Endothelial cell of umbilical vein (primary cell): Measurements from ENCODE around the gene PITPNM3. TPM values are rescaled to one million over a fixed set of nuclear protein-coding genes. Genes with fewer than 3 reads are reported as not detected.

Source experiments
- BruUV-seq: library from RNA; stranded (reverse); fragments of 400-500 nt; replicated peaks from 2 replicates; lab custom pipeline; 2021; lab: Mats Ljungman, UMichigan
- CTCF ChIA-PET: fragments of 300-600, 350-600 bp; sonication (Branson Sonifier 250); formaldehyde crosslinking; loops from one replicate; lab custom pipeline; 2021; ENCODE audit warnings: antibody characterized with exemption, inconsistent platforms; lab: Charles Lee
- POLR2A ChIA-PET: fragments of 300-600, 350-600 bp; sonication (Branson Sonifier 250); formaldehyde crosslinking; loops from one replicate; lab custom pipeline; 2021; ENCODE audit warnings: antibody characterized with exemption, inconsistent platforms; lab: Charles Lee
- DNase-seq: peaks from one replicate; pipeline ENCODE4 v3.0.0-alpha.2; 2011; ENCODE audit warnings: low read depth, low spot score
- FAIRE-seq: peaks from 2 replicates; lab custom pipeline; 2011; peaks lifted over from hg19 to GRCh38; lab: Jason Lieb, UNC
- H2AFZ ChIP-seq: 2 replicates; pipeline ENCODE4 v1.6.0; 2012; ENCODE audit warnings: low read depth, low read length, control low read depth, inconsistent platforms
- H3K27ac ChIP-seq: 2 replicates; pipeline ENCODE4 v1.5.1; 2011; ENCODE audit warnings: low read depth, mild to moderate bottlenecking, control low read depth, low read length, moderate library complexity; ENCODE audit not compliant: insufficient read depth
- H3K27me3 ChIP-seq, 2 experiments: 2 replicates each; pipeline versions ENCODE4 v1.6.0 to v1.6.1; 2011; ENCODE audit warnings: low read length in 2 of 2, mixed read lengths in 1 of 2; ENCODE audit not compliant: control insufficient read depth in 2 of 2, insufficient read depth in 2 of 2
- H3K36me3 ChIP-seq, 2 experiments: 2 replicates in 1 of 2; 3 replicates in 1 of 2; pipeline ENCODE4 v1.5.1; 2011; ENCODE audit warnings: low read length in 2 of 2, mild to moderate bottlenecking in 1 of 2, moderate library complexity in 1 of 2; ENCODE audit not compliant: control insufficient read depth in 2 of 2, insufficient read depth in 2 of 2; ENCODE audit errors: extremely low read depth in 1 of 2
- H3K4me1 ChIP-seq: 3 replicates; pipeline ENCODE4 v1.5.1; 2011; ENCODE audit warnings: mild to moderate bottlenecking, low read length; ENCODE audit not compliant: control insufficient read depth, insufficient read depth; ENCODE audit errors: extremely low read depth
- H3K4me2 ChIP-seq: 2 replicates; pipeline ENCODE4 v1.6.1; 2011; ENCODE audit warnings: low read length, control low read depth, mixed read lengths; ENCODE audit not compliant: insufficient read depth
- H3K4me3 ChIP-seq, 3 experiments: fragments of 200-600 bp in 1 of 3; sonication (generic), shearing (Covaris generic) in 1 of 3; replicated peaks in 1 of 3; 2 replicates each; pipeline ENCODE4 v1.5.1; 2011 to 2016; ENCODE audit warnings: control low read depth in 3 of 3, low read length in 3 of 3, mild to moderate bottlenecking in 2 of 3, inconsistent platforms in 1 of 3, low read depth in 1 of 3, moderate library complexity in 1 of 3; ENCODE audit not compliant: insufficient read depth in 1 of 3
- H3K79me2 ChIP-seq: 2 replicates; pipeline ENCODE4 v1.6.0; 2012; ENCODE audit warnings: low read length, inconsistent platforms; ENCODE audit not compliant: control insufficient read depth, insufficient read depth
- H3K9ac ChIP-seq: replicated peaks from 2 replicates; pipeline ENCODE3; 2011; ENCODE audit warnings: low read length, control low read depth; ENCODE audit not compliant: insufficient read depth; ENCODE audit errors: extremely low read depth
- H3K9me1 ChIP-seq: replicated peaks from 3 replicates; pipeline ENCODE4 v1.6.0; 2011; ENCODE audit warnings: mild to moderate bottlenecking, low read length; ENCODE audit not compliant: control insufficient read depth, insufficient read depth; ENCODE audit errors: extremely low read depth
- H3K9me3 ChIP-seq: replicated peaks from 2 replicates; pipeline ENCODE4 v1.5.1; 2012; ENCODE audit warnings: low read length, inconsistent platforms; ENCODE audit not compliant: control insufficient read depth, insufficient read depth
- H4K20me1 ChIP-seq: replicated peaks from 2 replicates; pipeline ENCODE3; 2011; ENCODE audit warnings: mild to moderate bottlenecking, low read length; ENCODE audit not compliant: control insufficient read depth, insufficient read depth; ENCODE audit errors: extremely low read depth
- CTCF ChIP-seq, 2 donors: IDR thresholded peaks; 1 replicate in 1 of 2; 2 replicates in 1 of 2; pipeline ENCODE4 v1.5.1; 2011; ENCODE audit warnings: low read length in 2 of 2, mild to moderate bottlenecking in 2 of 2, moderate library complexity in 2 of 2, control low read depth in 1 of 2, inconsistent platforms in 1 of 2, low read depth in 1 of 2; ENCODE audit not compliant: insufficient read depth in 1 of 2; ENCODE audit errors: extremely low read depth in 1 of 2
- EZH2 ChIP-seq: IDR thresholded peaks from 2 replicates; pipeline ENCODE4 v1.6.1; 2012; ENCODE audit warnings: borderline replicate concordance, low read depth, mild to moderate bottlenecking, moderate library complexity, low read length, inconsistent platforms; ENCODE audit not compliant: severe bottlenecking
- FOS ChIP-seq: IDR thresholded peaks from 2 replicates; pipeline ENCODE4 v1.6.1; 2011; ENCODE audit warnings: mild to moderate bottlenecking, low read length, moderate library complexity, borderline replicate concordance; ENCODE audit not compliant: insufficient read depth
- GATA2 ChIP-seq: IDR thresholded peaks from 2 replicates; pipeline ENCODE4 v1.7.0; 2011; ENCODE audit warnings: low read depth, mild to moderate bottlenecking, moderate library complexity, mixed read lengths, low read length; ENCODE audit not compliant: insufficient read length, insufficient read depth
- JUN ChIP-seq: IDR thresholded peaks from 2 replicates; pipeline ENCODE4 v1.6.1; 2011; ENCODE audit warnings: borderline replicate concordance, low read depth; ENCODE audit not compliant: insufficient read length, insufficient read depth
- MAX ChIP-seq: IDR thresholded peaks from 2 replicates; pipeline ENCODE4 v1.6.1; 2011; ENCODE audit not compliant: insufficient read depth, insufficient read length
- MYC ChIP-seq: IDR thresholded peaks from one replicate; pipeline ENCODE4 v1.6.1; 2011; ENCODE audit warnings: mild to moderate bottlenecking, low read depth, low read length
- POLR2A ChIP-seq: IDR thresholded peaks from 2 replicates; pipeline ENCODE4 v1.6.1; 2012; ENCODE audit warnings: low read depth, mild to moderate bottlenecking, control low read depth, low read length
- POLR2AphosphoS5 ChIP-seq: IDR thresholded peaks from 2 replicates; pipeline ENCODE4 v1.6.1; 2012; ENCODE audit warnings: low read depth, mild to moderate bottlenecking, control low read depth, low read length, moderate library complexity; ENCODE audit not compliant: insufficient read depth
- dilution Hi-C: fragments of 300-500 bp; cut with MboI; formaldehyde crosslinking; loops from one replicate; pipeline ENCODE4 v1.15.0; 2019; ENCODE audit warnings: low sequenced_read_pairs; ENCODE audit not compliant: extremely low pct_ligation_motif_present
- intact Hi-C: fragments of 100-400 bp; cut with micrococcal nuclease; formaldehyde crosslinking; loops from one replicate; pipeline ENCODE4 v1.10.0; 2022
- polyA plus RNA-seq, 4 experiments: library from polyadenylated mRNA; depleted of rRNA in 3 of 4; stranded (reverse) in 3 of 4; unstranded in 1 of 4; fragments of >200 nt; gene quantifications; 2 replicates each; pipeline versions ENCODE4 v1.2.1 to v1.2.3, GENCODE V29; 2011 to 2012; ENCODE audit warnings: missing spikeins in 1 of 4
- total RNA-seq: library from RNA; stranded (reverse); gene quantifications from 2 replicates; pipeline ENCODE4 v1.2.3, GENCODE V29; 2021

The PITPNM3 gene
- total and polyA plus RNA-seq, 2 donors (not counting 3 experiments of a cell fraction or from before 2014, with no cell fraction given), result 1.0 to 1.9 TPM

- DNase-seq (no peak), FAIRE-seq (no peak)
- Histone ChIP-seq H3K9me1 (no peaks in the 10 kb centered on the region), H3K9ac (no peak overlapping the region), H3K9me3 (no peaks in the 10 kb centered on the region), H2AFZ (no peak overlapping the region), H3K4me3 (no peak overlapping the region), H4K20me1 (no peaks in the 10 kb centered on the region), H3K27ac (no peak overlapping the region), H3K36me3 (no peaks in the 10 kb centered on the region), H3K79me2 (no peaks in the 10 kb centered on the region), H3K27me3 (no peaks in the 10 kb centered on the region), H3K4me1 (no peaks in the 10 kb centered on the region), H3K4me2 (no peak overlapping the region)
- intact Hi-C loops (no loop called here), dilution Hi-C loops (no loop called here)
- ChIA-PET POLR2A (no interaction called here), CTCF (interaction anchor here (0.8 to 1.5 kb wide), 5 partner anchors 10 to 54 kb away, joined by 3 to 5 read pairs (median 3); no protein-coding TSS in a partner anchor)
- BruUV-seq, result no TSS peak
- TF ChIP-seq JUN (no peak), CTCF (IDR thresholded peaks at IDR 0.05; ENCODE audit: extremely low read depth in 1 of 2, insufficient read depth in 1 of 2, low read depth in 1 of 2, low read length in 2 of 2) (no peak), POLR2AphosphoS5 (no peak), MYC (no peak), EZH2 (no peak), GATA2 (no peak), POLR2A (no peak), FOS (no peak), MAX (no peak)
Measured at GRCh38 chr17:6496116-6496481, 60.3 kb downstream of the PITPNM3 start.
